ENCODE results near the gene VPS16. TPM values are rescaled to one million over a fixed set of nuclear protein-coding genes. Genes with fewer than 3 reads are reported as not detected.

The VPS16 gene
- total RNA-seq, 1 experiment from 2014 or later: 46.6 TPM

DNA sequence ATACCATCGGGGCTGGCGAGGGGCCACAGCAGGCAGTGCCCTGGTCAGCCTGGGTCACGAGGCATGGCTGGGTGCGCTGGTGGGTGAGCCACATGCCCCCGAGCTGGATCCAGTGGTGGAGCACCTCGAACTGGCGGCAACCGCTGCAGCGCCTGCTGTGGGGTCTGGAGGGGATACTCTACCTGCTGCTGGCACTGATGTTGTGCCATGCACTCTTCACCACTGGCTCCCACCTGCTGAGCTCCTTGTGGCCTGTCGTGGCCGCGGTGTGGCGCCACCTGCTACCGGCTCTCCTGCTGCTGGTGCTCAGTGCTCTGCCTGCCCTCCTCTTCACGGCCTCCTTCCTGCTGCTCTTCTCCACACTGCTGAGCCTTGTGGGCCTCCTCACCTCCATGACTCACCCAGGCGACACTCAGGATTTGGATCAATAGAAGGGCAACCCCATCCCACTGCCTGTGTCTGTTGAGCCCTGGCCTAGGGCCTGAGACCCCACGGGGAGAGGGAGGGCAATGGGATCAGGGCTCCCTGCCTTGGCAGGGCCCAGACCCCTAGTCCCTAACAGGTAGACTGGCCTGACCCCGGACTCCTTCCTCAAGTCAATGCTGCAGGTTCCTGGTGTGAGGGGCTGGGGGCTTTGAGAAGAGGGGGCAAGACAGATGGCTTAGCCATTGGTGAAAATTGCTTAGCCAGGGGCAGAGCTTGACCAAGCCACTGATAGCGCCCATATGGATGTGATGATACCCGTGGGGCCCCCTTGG is 23.8 kb upstream of the VPS16 start:
- TF ChIP-seq, protein P1, sequence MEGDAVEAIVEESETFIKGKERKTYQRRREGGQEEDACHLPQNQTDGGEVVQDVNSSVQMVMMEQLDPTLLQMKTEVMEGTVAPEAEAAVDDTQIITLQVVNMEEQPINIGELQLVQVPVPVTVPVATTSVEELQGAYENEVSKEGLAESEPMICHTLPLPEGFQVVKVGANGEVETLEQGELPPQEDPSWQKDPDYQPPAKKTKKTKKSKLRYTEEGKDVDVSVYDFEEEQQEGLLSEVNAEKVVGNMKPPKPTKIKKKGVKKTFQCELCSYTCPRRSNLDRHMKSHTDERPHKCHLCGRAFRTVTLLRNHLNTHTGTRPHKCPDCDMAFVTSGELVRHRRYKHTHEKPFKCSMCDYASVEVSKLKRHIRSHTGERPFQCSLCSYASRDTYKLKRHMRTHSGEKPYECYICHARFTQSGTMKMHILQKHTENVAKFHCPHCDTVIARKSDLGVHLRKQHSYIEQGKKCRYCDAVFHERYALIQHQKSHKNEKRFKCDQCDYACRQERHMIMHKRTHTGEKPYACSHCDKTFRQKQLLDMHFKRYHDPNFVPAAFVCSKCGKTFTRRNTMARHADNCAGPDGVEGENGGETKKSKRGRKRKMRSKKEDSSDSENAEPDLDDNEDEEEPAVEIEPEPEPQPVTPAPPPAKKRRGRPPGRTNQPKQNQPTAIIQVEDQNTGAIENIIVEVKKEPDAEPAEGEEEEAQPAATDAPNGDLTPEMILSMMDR (IDR thresholded peaks at IDR 0.05; ENCODE audit: insufficient read depth in 1 of 2, low read depth in 1 of 2, low read length in 1 of 2, severe bottlenecking in 1 of 2, unreplicated experiment in 1 of 2): no peak
- no peak overlapping the region for H3K27ac Mint-ChIP-seq (ENCODE audit: unreplicated experiment)

DNA sequence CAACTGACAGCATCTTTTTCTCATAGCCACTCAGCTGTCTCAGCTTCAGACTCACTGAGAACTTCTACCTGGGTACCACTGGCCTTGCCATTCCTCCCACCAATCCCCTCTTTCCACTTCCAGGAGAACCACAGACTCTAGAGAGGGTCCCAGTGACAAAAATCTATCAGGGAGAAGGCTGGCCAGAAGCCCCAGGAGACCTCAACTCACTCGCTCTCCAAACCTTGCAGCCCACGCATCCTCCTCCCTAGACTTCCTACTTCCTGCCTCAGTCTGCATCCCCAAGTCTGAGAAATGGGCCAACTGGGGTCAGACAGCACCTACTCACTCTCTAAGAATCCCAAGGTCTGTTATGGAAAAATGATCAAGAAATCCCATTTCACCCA is 23.2 kb upstream of the VPS16 start:
- intact Hi-C loops (cut with micrococcal nuclease; ENCODE audit: unreplicated experiment): no loop called here
- no peaks in the 10 kb centered on the region for H3K36me3 Mint-ChIP-seq (ENCODE audit: insufficient read depth, unreplicated experiment)
- peaks cover 10% of the 10 kb centered on the region for H3K4me1 Mint-ChIP-seq (ENCODE audit: low read depth, unreplicated experiment)
- TF ChIP-seq, protein P1 (IDR thresholded peaks at IDR 0.05; ENCODE audit: insufficient read depth in 1 of 2, low read depth in 1 of 2, low read length in 1 of 2, severe bottlenecking in 1 of 2, unreplicated experiment in 1 of 2): no peak
- Histone ChIP-seq H3K36me3 (ENCODE audit: control insufficient read depth, insufficient read depth, low read length) (no peaks in the 10 kb centered on the region), H3K4me3 (ENCODE audit: low read depth, low read length) (no peak overlapping the region), H3K9me3 (peaks cover 2% of the 10 kb centered on the region; the same call in 1 of the 2 replicates), H3K4me1 (peaks cover 9% of the 10 kb centered on the region; the same call in 1 of the 2 replicates), H3K27me3 (replicated peaks; ENCODE audit: control insufficient read depth, insufficient read depth, low read length) (no peaks in the 10 kb centered on the region)
- POLR2A ChIA-PET: no interaction called here
- BruUV-seq (replicated peaks): no TSS peak
- DNase-seq: no peak
- no peaks in the 10 kb centered on the region for H3K27me3 Mint-ChIP-seq (ENCODE audit: insufficient read depth, unreplicated experiment)
- H3K4me3 Mint-ChIP-seq (ENCODE audit: unreplicated experiment): no peak overlapping the region
- CTCF ChIA-PET: no interaction called here
- no peak overlapping the region for H3K27ac Mint-ChIP-seq (ENCODE audit: unreplicated experiment)
- H3K9me3 Mint-ChIP-seq (ENCODE audit: unreplicated experiment): peaks cover 3% of the 10 kb centered on the region

More for the DNA sequence above, 23.8 kb upstream of the VPS16 start:
- Histone ChIP-seq H3K9me3 (peaks cover 8% of the 10 kb centered on the region; the same call in 1 of the 2 replicates), H3K36me3 (ENCODE audit: control insufficient read depth, insufficient read depth, low read length) (no peaks in the 10 kb centered on the region), H3K4me3 (ENCODE audit: low read depth, low read length) (no peak overlapping the region), H3K27me3 (replicated peaks; ENCODE audit: control insufficient read depth, insufficient read depth, low read length) (no peaks in the 10 kb centered on the region), H3K4me1 (peaks cover 9% of the 10 kb centered on the region; the same call in 1 of the 2 replicates)
- CTCF ChIA-PET: no interaction called here
- no peak overlapping the region for H3K4me3 Mint-ChIP-seq (ENCODE audit: unreplicated experiment)
- BruUV-seq (replicated peaks): no TSS peak
- POLR2A ChIA-PET: no interaction called here
- H3K27me3 Mint-ChIP-seq (ENCODE audit: insufficient read depth, unreplicated experiment): no peaks in the 10 kb centered on the region
- DNase-seq: no peak
- peaks cover 10% of the 10 kb centered on the region for H3K4me1 Mint-ChIP-seq (ENCODE audit: low read depth, unreplicated experiment)
- H3K36me3 Mint-ChIP-seq (ENCODE audit: insufficient read depth, unreplicated experiment): no peaks in the 10 kb centered on the region
- intact Hi-C loops (cut with micrococcal nuclease; ENCODE audit: unreplicated experiment): no loop called here
- H3K9me3 Mint-ChIP-seq (ENCODE audit: unreplicated experiment): peaks cover 9% of the 10 kb centered on the region

DNA sequence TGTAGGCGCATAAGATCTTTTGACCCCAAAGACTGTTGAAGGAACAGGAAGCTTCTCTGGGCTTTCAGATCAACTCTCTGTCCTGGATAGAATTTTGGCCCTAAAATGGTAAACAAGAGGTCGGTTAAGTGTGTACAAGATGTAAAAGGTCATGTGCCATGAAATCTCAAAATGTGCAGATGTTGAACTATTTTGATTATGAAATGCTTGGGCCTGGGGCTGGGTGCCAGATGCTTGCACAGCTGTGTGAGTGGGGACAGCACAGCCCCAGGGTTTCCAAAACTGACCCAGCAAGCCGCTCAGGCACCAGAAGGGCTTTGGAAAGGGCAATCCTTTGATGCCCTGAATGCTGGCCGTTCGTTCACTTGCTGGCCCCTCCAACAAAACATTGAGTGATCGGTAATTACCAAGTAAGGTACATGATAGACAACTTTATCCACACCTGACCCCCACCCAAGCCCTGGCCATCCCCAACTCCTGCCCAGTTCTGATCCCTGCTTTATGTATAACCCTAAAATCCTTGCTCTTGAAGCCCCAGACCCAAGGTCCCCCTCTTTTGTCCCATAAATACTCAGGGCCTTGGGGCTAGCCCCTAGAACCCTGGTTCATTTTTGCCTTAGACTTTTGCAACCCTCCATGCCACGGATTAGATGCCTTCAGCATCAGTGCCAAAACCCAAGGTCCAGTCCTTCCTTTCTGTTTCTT is 22.5 kb upstream of the VPS16 start:
- Mint-ChIP-seq H3K27me3 (ENCODE audit: insufficient read depth, unreplicated experiment) (no peaks in the 10 kb centered on the region), H3K4me1 (ENCODE audit: low read depth, unreplicated experiment) (peaks cover 10% of the 10 kb centered on the region), H3K27ac (ENCODE audit: unreplicated experiment) (no peak overlapping the region), H3K36me3 (ENCODE audit: insufficient read depth, unreplicated experiment) (no peaks in the 10 kb centered on the region), H3K9me3 (ENCODE audit: unreplicated experiment) (no peaks in the 10 kb centered on the region), H3K4me3 (ENCODE audit: unreplicated experiment) (no peak overlapping the region)
- ChIA-PET CTCF (no interaction called here), POLR2A (no interaction called here)
- TF ChIP-seq, protein P1 (IDR thresholded peaks at IDR 0.05; ENCODE audit: insufficient read depth in 1 of 2, low read depth in 1 of 2, low read length in 1 of 2, severe bottlenecking in 1 of 2, unreplicated experiment in 1 of 2): no peak
- intact Hi-C loops (cut with micrococcal nuclease; ENCODE audit: unreplicated experiment): no loop called here
- no peaks in the 10 kb centered on the region for H3K9me3 ChIP-seq
- H3K4me1 ChIP-seq: peaks cover 9% of the 10 kb centered on the region; the same call in 1 of the 2 replicates
- BruUV-seq (replicated peaks): no TSS peak
- H3K27me3 ChIP-seq (replicated peaks; ENCODE audit: control insufficient read depth, insufficient read depth, low read length): no peaks in the 10 kb centered on the region
- no peak overlapping the region for H3K4me3 ChIP-seq (ENCODE audit: low read depth, low read length)
- no peaks in the 10 kb centered on the region for H3K36me3 ChIP-seq (ENCODE audit: control insufficient read depth, insufficient read depth, low read length)
- DNase-seq: no peak
